ENCODE results near the gene ATF6.
"Not testable (repeated sequence)": the region's sequence is repeated elsewhere in the genome, so short reads cannot be mapped to it uniquely, and the experiment has no call there.

Gene ATF6

DNA sequence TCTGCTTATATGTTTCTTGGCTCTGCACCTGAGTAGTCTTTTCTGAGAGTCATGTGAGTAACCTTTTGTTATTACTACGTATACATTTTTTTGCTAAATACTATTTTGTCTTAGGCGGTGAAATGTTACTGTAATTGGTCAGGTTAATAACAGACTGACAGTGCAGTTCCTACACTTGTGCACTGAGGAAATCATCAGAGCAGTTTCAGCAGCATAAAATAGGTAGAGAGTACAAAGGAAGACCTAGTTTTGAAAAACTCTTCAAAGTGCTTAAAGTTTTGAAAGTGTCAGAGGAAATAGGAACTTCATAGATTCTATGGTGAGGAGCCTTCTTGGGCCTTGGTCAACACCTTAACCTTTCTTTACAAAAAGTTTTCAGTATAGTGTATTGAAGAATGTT, 11.1 kb downstream of the ATF6 start:
- no peak for DNase-seq (ENCODE audit: low read depth in 1 of 2, low spot score in 1 of 2)

GRCh38 chr1:161778522-161778921, 12.4 kb downstream of the ATF6 start:
- no peak for DNase-seq (ENCODE audit: low read depth in 1 of 2, low spot score in 1 of 2)

- no peak for DNase-seq (ENCODE audit: low read depth in 1 of 2, low spot score in 1 of 2)
Observed at GRCh38 chr1:161779393-161779792, 13.3 kb downstream of the ATF6 start.

DNA sequence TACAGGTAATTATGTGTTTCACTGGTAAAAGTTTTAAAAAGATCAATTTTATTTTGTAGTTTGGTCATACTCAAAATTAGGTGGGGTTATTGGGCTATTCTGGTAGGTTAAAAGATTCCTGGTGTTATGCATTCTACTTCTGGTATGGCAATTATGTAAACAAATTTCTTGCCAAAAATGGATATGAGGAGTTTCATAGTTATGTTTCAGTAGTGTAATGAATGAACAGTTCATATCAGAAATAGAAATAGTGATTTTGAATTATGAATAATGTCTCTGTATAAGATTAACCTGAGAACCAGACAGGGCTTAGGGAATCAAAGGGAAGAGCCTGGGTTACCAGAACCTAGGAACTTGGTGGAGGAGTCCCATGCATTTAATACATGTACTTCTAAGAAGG, 15.9 kb downstream of the ATF6 start:
- DNase-seq (ENCODE audit: low read depth in 1 of 2, low spot score in 1 of 2), result no peak

- DNase-seq (ENCODE audit: low read depth in 1 of 2, low spot score in 1 of 2), result no peak
Observed at GRCh38 chr1:161782886-161783285, 16.8 kb downstream of the ATF6 start.

GRCh38 chr1:161784968-161785367, 18.8 kb downstream of the ATF6 start:
- no peak for DNase-seq (ENCODE audit: low read depth in 1 of 2, low spot score in 1 of 2)

DNA sequence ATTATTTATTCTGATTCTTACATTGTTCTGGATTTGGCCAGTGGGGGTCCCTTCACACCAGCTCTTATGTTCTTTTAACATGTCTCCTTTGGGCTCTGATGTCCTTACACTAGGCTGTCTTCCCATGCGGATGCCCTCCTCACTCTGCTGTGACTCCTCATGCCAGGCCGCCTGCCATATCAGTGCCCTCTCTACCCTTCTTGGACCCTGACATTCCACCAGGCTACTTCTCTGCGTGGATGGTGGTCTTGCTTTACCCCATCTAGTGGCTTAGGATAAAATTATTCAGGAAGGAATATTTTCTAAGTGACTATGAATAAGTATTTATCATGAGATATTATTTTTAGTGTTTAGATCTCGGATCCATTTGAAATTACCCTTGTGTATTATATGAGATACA, 21.2 kb downstream of the ATF6 start:
- no peak for DNase-seq (ENCODE audit: low read depth in 1 of 2, low spot score in 1 of 2)

- no peak for DNase-seq (ENCODE audit: low read depth in 1 of 2, low spot score in 1 of 2)
Observed at GRCh38 chr1:161790587-161791317, 24.6 kb downstream of the ATF6 start.

DNA sequence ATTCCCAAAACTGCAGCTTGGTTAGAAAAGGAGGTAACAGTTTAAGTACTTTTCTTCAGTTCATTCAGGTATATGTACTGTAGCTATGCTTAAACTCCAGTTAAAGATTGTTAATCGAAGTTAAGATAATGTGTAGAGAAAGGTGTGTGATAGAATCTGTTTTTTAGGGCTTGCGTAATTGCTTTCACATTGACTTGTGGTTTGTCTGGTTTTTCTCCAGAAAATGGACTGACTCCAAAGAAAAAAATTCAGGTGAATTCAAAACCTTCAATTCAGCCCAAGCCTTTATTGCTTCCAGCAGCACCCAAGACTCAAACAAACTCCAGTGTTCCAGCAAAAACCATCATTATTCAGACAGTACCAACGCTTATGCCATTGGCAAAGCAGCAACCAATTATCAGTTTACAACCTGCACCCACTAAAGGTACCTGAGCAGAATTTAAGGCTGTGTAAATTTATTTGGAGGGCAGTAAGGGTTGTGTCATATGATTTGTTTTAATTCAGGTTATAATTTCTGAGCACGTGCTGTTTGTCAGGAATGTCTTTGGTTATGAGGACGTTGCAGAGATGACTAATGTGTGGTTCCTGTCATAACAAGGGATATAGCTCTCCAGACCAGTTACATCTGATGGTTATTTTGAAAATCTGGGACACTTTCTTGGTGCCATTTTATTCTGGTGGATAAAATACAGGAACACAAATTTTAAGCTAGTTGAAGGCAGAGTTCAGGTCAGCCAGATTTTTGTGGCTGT, 26.0 kb downstream of the ATF6 start:
- no peak for DNase-seq (ENCODE audit: low read depth in 1 of 2, low spot score in 1 of 2)

- no peak for DNase-seq (ENCODE audit: low read depth in 1 of 2, low spot score in 1 of 2)
Observed at GRCh38 chr1:161792740-161793139, 26.6 kb downstream of the ATF6 start.

GRCh38 chr1:161799792-161800191, 33.7 kb downstream of the ATF6 start:
- DNase-seq (ENCODE audit: low read depth in 1 of 2, low spot score in 1 of 2), result no peak

DNA sequence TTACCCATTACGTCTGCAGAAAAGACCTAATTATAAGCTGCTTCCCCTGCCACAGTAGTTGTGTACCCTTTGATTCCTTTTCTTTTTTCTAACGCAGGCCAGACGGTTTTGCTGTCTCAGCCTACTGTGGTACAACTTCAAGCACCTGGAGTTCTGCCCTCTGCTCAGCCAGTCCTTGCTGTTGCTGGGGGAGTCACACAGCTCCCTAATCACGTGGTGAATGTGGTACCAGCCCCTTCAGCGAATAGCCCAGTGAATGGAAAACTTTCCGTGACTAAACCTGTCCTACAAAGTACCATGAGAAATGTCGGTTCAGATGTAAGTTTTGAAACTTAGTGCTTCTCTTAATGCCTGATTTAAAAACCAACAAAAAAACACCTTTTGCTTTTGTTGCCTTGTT, 35.8 kb downstream of the ATF6 start:
- no peak for DNase-seq (ENCODE audit: low read depth in 1 of 2, low spot score in 1 of 2)

- no peak for DNase-seq (ENCODE audit: low read depth in 1 of 2, low spot score in 1 of 2)
Observed at GRCh38 chr1:161803181-161803580, 37.1 kb downstream of the ATF6 start.

DNA sequence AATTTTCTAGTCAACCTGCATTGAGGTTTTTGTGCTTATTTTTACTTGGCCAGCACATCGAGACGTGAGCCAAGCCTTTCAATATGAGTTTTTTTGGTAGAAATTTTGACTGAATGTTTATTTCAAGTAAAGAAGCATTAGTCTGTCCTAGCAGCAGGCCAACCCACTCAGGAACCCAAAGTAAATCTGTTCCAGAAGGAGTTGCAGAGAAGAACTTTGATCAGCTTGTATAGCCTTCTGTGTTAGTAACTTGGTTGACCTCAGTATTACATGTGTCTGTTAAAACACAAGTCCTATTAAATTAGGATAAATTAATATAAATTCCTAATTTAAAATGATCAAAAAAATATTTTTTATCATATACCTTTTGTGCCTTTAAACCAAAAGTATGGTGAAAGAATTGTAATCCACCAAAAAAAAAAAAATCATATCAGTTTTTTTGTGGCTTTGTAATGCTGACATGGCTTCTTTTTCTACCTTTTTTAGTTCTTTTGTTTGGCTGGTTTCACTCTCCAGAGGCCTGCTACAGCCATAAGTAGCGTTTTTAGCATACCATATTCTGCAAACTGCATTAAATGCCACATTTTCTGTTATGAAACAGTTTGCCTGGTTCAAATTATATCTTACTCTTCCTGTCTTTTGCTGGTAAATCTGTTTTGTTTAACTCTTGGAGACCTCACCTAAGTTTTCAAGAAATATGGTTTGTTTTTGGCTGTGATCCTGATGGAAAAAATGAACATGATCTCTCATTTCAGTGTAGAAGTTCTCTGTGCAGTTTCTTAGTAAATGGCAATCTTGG, 39.5 kb downstream of the ATF6 start:
- DNase-seq (ENCODE audit: low read depth in 1 of 2, low spot score in 1 of 2), result no peak

DNA sequence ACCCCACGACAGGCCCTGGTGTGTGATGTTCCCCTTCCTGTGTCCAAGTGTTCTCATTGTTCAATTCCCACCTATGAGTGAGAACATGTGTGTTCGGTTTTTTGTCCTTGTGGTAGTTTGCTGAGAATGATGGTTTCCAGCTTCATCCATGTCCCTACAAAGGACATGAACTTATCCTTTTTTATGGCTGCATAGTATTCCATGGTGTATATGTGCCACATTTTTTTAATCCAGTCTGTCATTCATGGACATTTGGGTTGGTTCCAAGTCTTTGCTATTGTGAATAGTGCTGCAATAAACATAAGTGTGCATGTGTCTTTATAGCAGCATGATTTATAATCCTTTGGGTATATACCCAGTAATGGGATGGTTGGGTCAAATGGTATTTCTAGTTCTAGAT, 43.1 kb downstream of the ATF6 start:
- not testable (repeated sequence) for DNase-seq (ENCODE audit: low read depth in 1 of 2, low spot score in 1 of 2)

- not testable (repeated sequence) for DNase-seq (ENCODE audit: low read depth in 1 of 2, low spot score in 1 of 2)
Observed at GRCh38 chr1:161809656-161810055, 43.5 kb downstream of the ATF6 start.

- DNase-seq (ENCODE audit: low read depth in 1 of 2, low spot score in 1 of 2), result no peak
Observed at GRCh38 chr1:161810780-161811179, 44.7 kb downstream of the ATF6 start.

DNA sequence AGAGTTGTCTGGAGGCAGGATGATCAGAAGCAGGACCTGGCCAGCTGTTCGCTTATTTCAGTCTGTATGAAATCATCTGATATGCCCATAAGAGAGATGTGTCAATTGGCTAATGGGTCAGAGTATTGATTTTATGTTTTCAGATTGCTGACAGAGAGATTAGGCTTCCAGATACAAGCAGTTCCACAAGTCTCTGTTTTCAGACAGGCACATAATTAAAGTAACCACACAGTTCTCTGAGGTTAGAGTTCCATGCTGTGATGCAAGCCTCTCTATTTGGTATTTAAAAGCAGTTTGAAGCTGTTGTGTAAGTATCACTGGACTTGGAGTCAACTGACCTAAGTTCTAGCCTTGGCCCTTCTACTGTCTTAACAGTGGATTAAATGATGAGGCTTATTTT, 50.1 kb downstream of the ATF6 start:
- DNase-seq (ENCODE audit: low read depth in 1 of 2, low spot score in 1 of 2), result no peak

DNA sequence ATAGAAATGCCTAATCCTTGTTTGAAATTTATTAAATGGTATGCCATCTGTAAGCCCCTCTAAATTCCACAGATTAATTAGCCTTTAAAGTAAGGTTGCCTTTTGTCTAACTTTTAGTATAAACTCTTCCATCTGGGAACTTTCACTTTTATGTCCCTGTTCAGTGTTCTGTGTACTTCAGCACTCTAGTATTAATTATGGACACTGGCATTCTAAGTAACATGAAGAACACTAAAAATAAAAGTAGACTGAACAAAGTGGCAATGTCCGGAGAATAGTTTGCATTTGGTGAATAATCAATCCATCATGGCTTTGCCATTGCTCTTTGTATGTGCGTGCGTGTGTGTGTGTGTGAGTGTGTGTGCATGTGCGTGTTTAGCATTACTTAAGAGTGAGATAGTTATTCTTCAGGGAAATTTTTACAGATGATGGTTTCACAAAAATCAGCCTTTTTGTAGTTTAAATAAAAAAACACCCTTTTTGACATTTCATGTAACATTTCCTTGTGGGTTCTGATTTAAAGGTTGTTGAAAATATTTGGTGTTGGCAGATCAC, 51.1 kb downstream of the ATF6 start:
- DNase-seq (ENCODE audit: low read depth in 1 of 2, low spot score in 1 of 2), result no peak

DNA sequence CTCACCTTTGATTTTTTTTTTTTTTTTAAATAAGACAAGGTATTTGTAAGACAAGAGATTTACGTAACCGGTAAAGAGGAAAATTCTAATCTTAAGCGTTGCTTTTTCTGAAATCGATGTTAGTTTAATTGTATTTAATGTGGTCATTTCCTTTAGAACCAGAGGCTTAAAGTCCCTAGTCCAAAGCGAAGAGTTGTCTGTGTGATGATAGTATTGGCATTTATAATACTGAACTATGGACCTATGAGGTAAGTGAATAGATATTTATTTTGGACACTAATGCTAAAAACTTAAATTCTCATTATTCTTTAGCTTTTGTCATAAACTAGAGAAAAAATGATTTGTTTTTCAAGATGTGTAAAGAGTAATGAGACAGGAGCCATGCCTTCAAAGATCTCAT, 54.8 kb downstream of the ATF6 start:
- no peak for DNase-seq (ENCODE audit: low read depth in 1 of 2, low spot score in 1 of 2)

GRCh38 chr1:161824618-161825017, 58.5 kb downstream of the ATF6 start:
- DNase-seq (ENCODE audit: low read depth in 1 of 2, low spot score in 1 of 2), result no peak

GRCh38 chr1:161825831-161826230, 59.7 kb downstream of the ATF6 start:
- no peak for DNase-seq (ENCODE audit: low read depth in 1 of 2, low spot score in 1 of 2)

Data from activated T-helper 1 cell treated with anti-CD3 and anti-CD28 coated beads, Interleukin-2, amount 50 U/mL, for 16 hours (primary cell).